GM12878 (cell line): ENCODE data around the gene CARD11.

ENCODE experiments used
- ASH2L ChIP-seq: fragments of 300-600, 200-600 bp; sonication (generic); IDR thresholded peaks from 2 replicates; pipeline ENCODE4 v1.6.1; 2017; ENCODE audit warnings: low read depth, mild to moderate bottlenecking, borderline replicate concordance
- CEBPB ChIP-seq, 2 experiments: fragments of 150-350 bp in 1 of 2; IDR thresholded peaks; 2 replicates each; pipeline ENCODE4 v1.6.1; 2012 to 2014; ENCODE audit warnings: low read depth in 2 of 2, low read length in 2 of 2, borderline replicate concordance in 1 of 2, inconsistent platforms in 1 of 2
- CHD2 ChIP-seq: IDR thresholded peaks from 2 replicates; pipeline ENCODE4 v1.6.1; 2011; ENCODE audit warnings: low read depth, low read length, improper control_type of control experiment, borderline replicate concordance
- CTCF ChIP-seq, 3 experiments: IDR thresholded peaks in 2 of 3; conservative IDR thresholded peaks in 1 of 3; 2 replicates each; pipeline ENCODE4 v1.5.1; 2011; ENCODE audit warnings: low read depth in 3 of 3, low read length in 3 of 3, mild to moderate bottlenecking in 3 of 3, control low read depth in 2 of 3, moderate library complexity in 2 of 3, inconsistent platforms in 1 of 3, mixed read lengths in 1 of 3; ENCODE audit not compliant: control insufficient read depth in 2 of 3, insufficient read depth in 1 of 3; ENCODE audit errors: extremely low read depth in 1 of 3
- ELK1 ChIP-seq: IDR thresholded peaks from 2 replicates; pipeline ENCODE4 v1.6.1; 2012; ENCODE audit warnings: low read depth, low read length, improper control_type of control experiment
- GABPA ChIP-seq: IDR thresholded peaks from 2 replicates; pipeline ENCODE4 v1.6.1; 2014; ENCODE audit warnings: antibody characterized with exemption, low read depth, mild to moderate bottlenecking, inconsistent platforms
- JUND ChIP-seq: IDR thresholded peaks from 2 replicates; pipeline ENCODE4 v1.6.1; 2012; ENCODE audit warnings: low read depth, mild to moderate bottlenecking, low read length, improper control_type of control experiment, moderate library complexity
- KDM1A ChIP-seq: fragments of 200-600 bp; sonication (generic); IDR thresholded peaks from 2 replicates; pipeline ENCODE4 v1.6.1; 2016; ENCODE audit warnings: borderline replicate concordance
- MXI1 ChIP-seq: fragments of 150-350 bp; IDR thresholded peaks from 2 replicates; pipeline ENCODE4 v1.6.1; 2011; ENCODE audit warnings: low read depth, mild to moderate bottlenecking, inconsistent platforms, low read length, improper control_type of control experiment
- MYC ChIP-seq: IDR thresholded peaks from 2 replicates; pipeline ENCODE4 v1.6.1; 2011; ENCODE audit warnings: mild to moderate bottlenecking, low read length, moderate library complexity, inconsistent platforms; ENCODE audit not compliant: insufficient read depth, insufficient replicate concordance, insufficient read length, severe bottlenecking
- POLR2A ChIP-seq: IDR thresholded peaks from 2 replicates; pipeline ENCODE4 v1.6.1; 2011; ENCODE audit warnings: low read depth, mild to moderate bottlenecking, low read length
- PRDM15 ChIP-seq: fragments of 450-650 bp; formaldehyde crosslinking; IDR thresholded peaks from 2 replicates; pipeline ENCODE4 v1.4.0; 2020; ENCODE audit warnings: mild to moderate bottlenecking, moderate library complexity
- SIN3A ChIP-seq: IDR thresholded peaks from 2 replicates; pipeline ENCODE4 v1.6.1; 2012; ENCODE audit warnings: low read depth, low read length, improper control_type of control experiment
- SMARCA5 ChIP-seq: fragments of 450-650 bp; IDR thresholded peaks from 2 replicates; pipeline ENCODE4 v1.6.1; 2017; ENCODE audit warnings: mild to moderate bottlenecking

GRCh38 chr7:3067193-3067592, 23.5 kb upstream of the CARD11 start:
- TF ChIP-seq POLR2A = no peak
- TF ChIP-seq ASH2L = no peak
- no peak for TF ChIP-seq KDM1A
- TF ChIP-seq SMARCA5 = no peak
- no peak for TF ChIP-seq SIN3A
- TF ChIP-seq GABPA = no peak
- no peak for TF ChIP-seq CTCF (IDR thresholded peaks at IDR 0.05 in 2 of 3, conservative IDR thresholded peaks at IDR 0.05 in 1 of 3; ENCODE audit: control insufficient read depth in 2 of 3, extremely low read depth in 1 of 3, insufficient read depth in 1 of 3, low read depth in 3 of 3, low read length in 3 of 3)
- no peak for TF ChIP-seq MYC
- no peak for TF ChIP-seq CHD2
- no peak for TF ChIP-seq MXI1
- TF ChIP-seq PRDM15 (CRISPR knock-in tag) = no peak
- no peak for TF ChIP-seq JUND
- TF ChIP-seq CEBPB (IDR thresholded peaks at IDR 0.05; ENCODE audit: borderline replicate concordance in 1 of 2, low read depth in 2 of 2, low read length in 2 of 2) = no peak
- TF ChIP-seq ELK1 = no peak
